Glutamatergic neuron (in vitro differentiated cells): ENCODE results near the gene HMHB1. TPM values are rescaled to one million over a fixed set of nuclear protein-coding genes. Genes with fewer than 3 reads are reported as not detected.

Experiments
- DNase-seq: peaks from one replicate; pipeline ENCODE4 v3.0.0; 2022
- H3K27ac Mint-ChIP-seq: one replicate; pipeline ENCODE4 v1.8.0; 2020; ENCODE audit warnings: mild to moderate bottlenecking, mixed read lengths, inconsistent platforms; ENCODE audit not compliant: unreplicated experiment
- H3K27me3 Mint-ChIP-seq: one replicate; pipeline ENCODE4 v1.8.0; 2020; ENCODE audit warnings: mild to moderate bottlenecking, moderate library complexity, mixed read lengths, inconsistent platforms; ENCODE audit not compliant: unreplicated experiment
- H3K36me3 Mint-ChIP-seq: one replicate; pipeline ENCODE4 v1.8.0; 2020; ENCODE audit warnings: mild to moderate bottlenecking, mixed read lengths, inconsistent platforms; ENCODE audit not compliant: unreplicated experiment
- H3K4me1 Mint-ChIP-seq: one replicate; pipeline ENCODE4 v1.8.0; 2020; ENCODE audit warnings: mild to moderate bottlenecking, low read depth, mixed read lengths, inconsistent platforms; ENCODE audit not compliant: unreplicated experiment
- H3K4me3 Mint-ChIP-seq: one replicate; pipeline ENCODE4 v1.8.0; 2020; ENCODE audit warnings: mild to moderate bottlenecking, mixed read lengths, inconsistent platforms; ENCODE audit not compliant: unreplicated experiment
- H3K9me3 Mint-ChIP-seq: one replicate; pipeline ENCODE4 v1.8.0; 2020; ENCODE audit warnings: mild to moderate bottlenecking, moderate library complexity, mixed read lengths, inconsistent platforms; ENCODE audit not compliant: unreplicated experiment
- CTCF ChIP-seq: fragments of 200-600 bp; sonication (generic); IDR thresholded peaks from one replicate; pipeline ENCODE4 v1.5.0; 2021; ENCODE audit not compliant: partially characterized antibody, unreplicated experiment
- total RNA-seq: library from RNA; stranded (reverse); fragmentation: NEBNext Ultra II Directional; extraction: Animal tissue kit (Norgen Biotek cat#: 25700); gene quantifications from one replicate; pipeline ENCODE4 v1.2.1, GENCODE V29; 2021; ENCODE audit not compliant: unreplicated experiment

HMHB1 gene
- total RNA-seq, 1 donor from 2014 or later: not detected

GRCh38 chr5:143770450-143770849 is 41.5 kb upstream of the HMHB1 start:
- TF ChIP-seq CTCF: no peak
- Mint-ChIP-seq H3K9me3 (no peaks in the 10 kb centered on the region), H3K4me3 (no peak overlapping the region), H3K4me1 (peaks cover 23% of the 10 kb centered on the region), H3K36me3 (no peaks in the 10 kb centered on the region), H3K27me3 (peaks cover 2% of the 10 kb centered on the region), H3K27ac (peak overlapping the region; percentile 20)
- no peak for DNase-seq

GRCh38 chr5:143771189-143771588 is 40.8 kb upstream of the HMHB1 start:
- H3K27ac Mint-ChIP-seq: no peak overlapping the region
- peaks cover 23% of the 10 kb centered on the region for H3K4me1 Mint-ChIP-seq
- TF ChIP-seq CTCF: no peak

GRCh38 chr5:143771602-143772001 is 40.4 kb upstream of the HMHB1 start:
- DNase-seq: peak; percentile 25
- Mint-ChIP-seq H3K4me3 (no peak overlapping the region), H3K27ac (no peak overlapping the region), H3K4me1 (peaks cover 23% of the 10 kb centered on the region), H3K9me3 (no peaks in the 10 kb centered on the region), H3K36me3 (no peaks in the 10 kb centered on the region), H3K27me3 (peaks cover 2% of the 10 kb centered on the region)
- no peak for TF ChIP-seq CTCF

More at GRCh38 chr5:143771189-143771588, 40.8 kb upstream of the HMHB1 start:
- H3K36me3 Mint-ChIP-seq: no peaks in the 10 kb centered on the region
- no peak for DNase-seq
- no peaks in the 10 kb centered on the region for H3K9me3 Mint-ChIP-seq
- H3K27me3 Mint-ChIP-seq: peaks cover 2% of the 10 kb centered on the region
- no peak overlapping the region for H3K4me3 Mint-ChIP-seq

GRCh38 chr5:143772621-143773020 is 39.3 kb upstream of the HMHB1 start:
- H3K4me1 Mint-ChIP-seq: peaks cover 23% of the 10 kb centered on the region
- H3K4me3 Mint-ChIP-seq: no peak overlapping the region
- no peaks in the 10 kb centered on the region for H3K36me3 Mint-ChIP-seq
- peaks cover 2% of the 10 kb centered on the region for H3K27me3 Mint-ChIP-seq
- TF ChIP-seq CTCF: no peak
- H3K27ac Mint-ChIP-seq: no peak overlapping the region
- no peak for DNase-seq
- H3K9me3 Mint-ChIP-seq: no peaks in the 10 kb centered on the region

GRCh38 chr5:143775258-143775657 is 36.7 kb upstream of the HMHB1 start:
- Mint-ChIP-seq H3K4me3 (no peak overlapping the region), H3K27ac (no peak overlapping the region), H3K36me3 (no peaks in the 10 kb centered on the region), H3K4me1 (peaks cover 15% of the 10 kb centered on the region), H3K27me3 (no peaks in the 10 kb centered on the region), H3K9me3 (no peaks in the 10 kb centered on the region)
- TF ChIP-seq CTCF: no peak
- no peak for DNase-seq
